GM12872 (cell line): ENCODE measurements around the gene CRACDL.

ENCODE experiments used
- CTCF ChIP-seq: IDR thresholded peaks from 3 replicates; pipeline ENCODE4 v1.5.1; 2011; ENCODE audit warnings: low read depth, mild to moderate bottlenecking, low read length, moderate library complexity; ENCODE audit not compliant: insufficient read depth

The CRACDL gene

GRCh38 chr2:98913916-98914712 lies 21.9 kb downstream of the CRACDL start:
- TF ChIP-seq CTCF: no peak

- no peak for TF ChIP-seq CTCF
Observed at GRCh38 chr2:98912957-98913915, 22.8 kb downstream of the CRACDL start.

GRCh38 chr2:98912221-98912851 lies 23.7 kb downstream of the CRACDL start:
- no peak for TF ChIP-seq CTCF

GRCh38 chr2:98911376-98912154 lies 24.5 kb downstream of the CRACDL start:
- TF ChIP-seq CTCF: no peak

- no peak for TF ChIP-seq CTCF
Observed at GRCh38 chr2:98911126-98911375, 25.0 kb downstream of the CRACDL start.

GRCh38 chr2:98910349-98911125 lies 25.5 kb downstream of the CRACDL start:
- TF ChIP-seq CTCF: no peak
